ENCODE results near the gene TYK2.
"Not testable (repeated sequence)": the region's sequence is repeated elsewhere in the genome, so short reads cannot be mapped to it uniquely, and the experiment has no call there.

The TYK2 gene

GRCh38 chr19:10380313-10381102 lies at the start of gene TYK2:
TSS of gene TYK2 (minus strand) at chr19:10380572. CDS start at chr19:10378406, 2,166 bp downstream.
- peak; percentile 95 for DNase-seq

- no peak for DNase-seq
These were observed 48.6 kb upstream of the TYK2 start for GRCh38 chr19:10428996-10429381.

DNA sequence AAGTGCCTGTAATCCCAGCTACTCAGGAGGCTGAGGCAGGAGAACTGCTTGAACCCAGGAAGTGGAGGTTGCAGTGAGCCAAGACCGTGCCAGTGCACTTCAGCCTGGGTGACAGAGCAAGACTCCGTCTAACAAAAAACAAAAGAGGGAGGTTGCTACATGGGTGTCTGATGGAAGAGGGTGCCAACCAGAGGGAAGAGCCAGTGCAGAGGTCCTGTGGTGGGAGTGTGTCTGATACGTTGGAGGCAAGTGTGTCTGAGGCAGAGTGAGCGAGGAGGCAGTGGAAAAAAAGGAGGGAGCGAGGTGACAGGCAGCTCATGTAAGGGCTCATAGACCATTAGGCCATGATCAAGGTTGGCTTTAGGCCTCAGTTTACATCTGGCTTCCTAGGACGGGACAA lies 46.8 kb upstream of the TYK2 start:
- DNase-seq: no peak

- peak; percentile 61 for DNase-seq
These were observed 43.8 kb upstream of the TYK2 start for GRCh38 chr19:10424011-10424637.

DNA sequence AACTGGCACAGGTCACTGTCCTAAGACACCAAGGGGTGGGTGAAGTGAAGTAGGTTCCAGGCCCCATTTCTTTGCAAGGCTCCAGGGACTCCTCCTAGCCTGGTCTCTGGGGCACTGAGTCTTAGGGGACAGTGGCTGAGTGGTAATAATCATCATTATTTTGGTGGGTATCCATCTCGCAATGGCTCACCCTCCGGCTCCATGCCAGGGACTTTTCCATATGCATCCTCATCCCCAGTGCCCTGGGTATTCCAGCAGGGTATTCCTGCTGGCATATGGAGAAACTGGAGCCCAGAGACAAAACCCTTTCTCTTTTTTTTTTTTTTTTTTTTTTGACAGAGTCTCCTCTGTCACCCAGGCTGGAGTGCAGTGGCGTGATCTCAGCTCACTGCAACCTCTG lies 42.5 kb upstream of the TYK2 start:
- no peak for DNase-seq

DNA sequence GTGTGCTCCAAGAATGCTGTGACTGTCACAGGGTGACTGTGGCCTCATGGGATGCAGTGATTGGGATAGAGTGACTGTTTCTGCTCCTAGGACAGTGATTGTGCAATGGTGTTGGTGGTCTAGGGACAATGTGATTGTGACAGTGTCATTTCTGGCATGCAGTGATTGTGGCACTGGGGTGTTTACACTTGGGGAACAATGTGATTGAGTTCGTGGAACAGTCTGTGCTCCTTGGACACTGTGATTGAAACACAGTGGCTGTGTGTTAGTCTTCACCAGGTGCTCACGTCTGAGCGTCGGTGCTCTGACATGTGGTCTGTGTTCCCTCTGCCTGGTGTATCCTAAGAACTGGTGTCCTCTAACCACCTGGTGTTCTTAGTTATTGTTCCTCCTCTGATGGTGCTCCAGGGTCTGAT lies 41.7 kb upstream of the TYK2 start:
- no peak for DNase-seq

DNA sequence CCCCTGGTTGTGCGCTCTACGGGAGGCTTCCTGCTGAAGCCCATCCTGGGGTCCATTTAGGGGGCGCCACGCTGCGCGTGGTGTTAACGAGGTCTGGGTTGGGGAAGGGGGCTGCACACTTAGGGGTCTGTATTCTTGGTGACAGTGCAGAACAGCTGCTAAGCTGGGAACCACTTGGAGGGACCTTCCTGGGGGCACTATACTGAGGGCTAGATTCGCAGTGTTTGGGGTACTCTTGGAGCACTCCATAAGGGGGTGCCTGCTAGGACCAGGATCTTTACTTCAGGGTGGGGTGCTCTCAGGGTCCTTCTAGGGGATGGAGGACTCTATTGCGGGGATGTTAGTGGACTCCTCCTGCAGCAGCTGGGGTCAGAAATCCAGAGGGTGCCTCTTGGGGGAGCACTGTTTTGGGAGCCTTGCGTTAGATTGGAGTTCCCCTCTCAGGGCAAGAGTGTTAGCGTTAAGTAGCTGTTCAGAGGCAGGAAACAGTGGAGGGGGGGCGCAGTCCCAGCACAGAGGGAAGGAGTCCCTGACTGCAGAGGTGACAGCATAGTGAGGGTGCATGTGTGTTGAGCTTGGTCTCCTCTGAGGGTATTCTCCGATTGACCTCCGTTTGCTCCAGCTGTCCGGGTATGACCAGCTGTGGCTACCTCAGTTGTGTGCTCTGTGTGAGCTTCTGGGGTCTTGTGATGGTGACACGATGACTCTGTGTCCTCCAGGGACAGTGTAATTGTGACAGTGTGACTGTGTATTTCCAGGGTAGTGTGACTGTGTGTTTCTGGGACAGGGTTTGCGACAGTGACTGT lies 41.1 kb upstream of the TYK2 start:
- no peak for DNase-seq

- DNase-seq: peak; percentile 57
These were observed 40.3 kb upstream of the TYK2 start, which contains the start of gene PDE4A for GRCh38 chr19:10420444-10421239. TSS of gene PDE4A (plus strand) at chr19:10420538. CDS start at chr19:10420765, 227 bp downstream.

DNA sequence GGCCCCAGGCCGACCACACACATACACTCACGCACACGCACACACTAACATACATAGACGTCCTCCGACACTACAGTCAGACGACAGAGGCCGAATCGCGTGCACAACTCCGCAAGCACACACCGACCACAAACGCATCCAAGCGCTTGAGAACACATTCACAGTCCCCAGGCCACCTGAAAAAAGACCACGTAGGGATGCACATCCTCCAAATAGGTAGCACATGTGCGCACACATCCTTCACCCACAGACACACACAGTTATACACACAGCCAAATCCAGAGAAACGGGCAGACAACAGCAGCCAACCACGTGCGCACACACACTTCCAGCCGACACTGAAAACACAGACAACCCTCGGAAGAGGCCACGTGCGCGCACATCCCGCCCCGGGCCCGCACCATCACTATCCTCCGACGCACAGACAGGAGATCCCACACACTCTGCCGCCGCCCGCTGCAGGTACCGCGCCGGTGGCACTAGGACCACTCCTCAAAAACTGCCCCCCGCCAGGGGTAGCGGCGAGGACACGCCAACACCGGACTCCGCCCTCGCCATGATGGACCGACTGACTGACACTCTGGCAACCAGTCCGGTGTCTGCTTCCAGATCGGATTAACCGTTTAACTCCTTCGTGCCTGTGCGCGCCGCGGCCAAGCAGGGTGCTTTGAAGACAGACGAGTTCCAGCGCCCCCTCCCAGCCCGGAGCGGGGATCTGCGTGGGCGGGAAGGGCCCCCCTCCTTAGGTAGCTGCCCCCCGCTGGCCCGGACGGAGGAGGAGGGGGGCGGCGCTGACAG lies 39.5 kb upstream of the TYK2 start:
- DNase-seq: no peak

DNA sequence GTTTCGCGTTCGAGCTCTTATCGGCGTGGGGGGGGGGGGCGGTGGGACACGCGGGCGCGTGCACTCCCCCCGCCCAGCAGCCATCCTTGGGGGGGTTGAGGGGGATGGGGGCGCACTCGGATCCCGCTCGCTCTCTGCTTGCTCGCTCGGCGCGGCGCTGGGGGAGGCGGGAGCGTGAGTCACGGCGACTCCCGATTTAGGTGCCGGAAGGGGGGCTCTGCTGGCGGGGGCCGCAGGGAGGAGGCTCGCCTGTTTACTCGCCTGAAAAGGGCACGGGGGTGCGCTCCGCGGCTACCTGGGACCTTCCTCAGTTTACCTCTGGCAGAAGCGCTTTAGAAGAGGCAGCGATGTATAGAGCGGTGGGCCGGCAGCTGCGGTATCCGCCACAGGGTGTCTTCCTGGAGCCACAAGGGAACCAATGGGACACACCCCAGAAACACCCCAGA lies 38.9 kb upstream of the TYK2 start:
- peak; percentile 72 for DNase-seq

- DNase-seq: no peak
These were observed 38.3 kb upstream of the TYK2 start for GRCh38 chr19:10418485-10419199.

DNA sequence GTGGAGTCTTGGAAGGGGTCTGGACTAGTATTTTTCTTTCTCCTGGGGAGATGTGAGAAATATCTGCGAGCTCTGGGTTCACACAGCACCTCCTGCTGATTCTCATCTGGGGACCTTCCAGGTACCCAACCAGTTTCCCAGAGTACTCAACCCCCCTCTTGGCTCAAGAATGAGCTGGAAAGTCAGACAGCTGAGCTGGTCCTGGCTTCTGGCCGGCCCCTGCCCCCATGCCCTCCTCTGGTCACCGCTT lies 37.8 kb upstream of the TYK2 start:
- DNase-seq: no peak

- no peak for DNase-seq
These were observed 37.3 kb upstream of the TYK2 start for GRCh38 chr19:10417541-10418234.

DNA sequence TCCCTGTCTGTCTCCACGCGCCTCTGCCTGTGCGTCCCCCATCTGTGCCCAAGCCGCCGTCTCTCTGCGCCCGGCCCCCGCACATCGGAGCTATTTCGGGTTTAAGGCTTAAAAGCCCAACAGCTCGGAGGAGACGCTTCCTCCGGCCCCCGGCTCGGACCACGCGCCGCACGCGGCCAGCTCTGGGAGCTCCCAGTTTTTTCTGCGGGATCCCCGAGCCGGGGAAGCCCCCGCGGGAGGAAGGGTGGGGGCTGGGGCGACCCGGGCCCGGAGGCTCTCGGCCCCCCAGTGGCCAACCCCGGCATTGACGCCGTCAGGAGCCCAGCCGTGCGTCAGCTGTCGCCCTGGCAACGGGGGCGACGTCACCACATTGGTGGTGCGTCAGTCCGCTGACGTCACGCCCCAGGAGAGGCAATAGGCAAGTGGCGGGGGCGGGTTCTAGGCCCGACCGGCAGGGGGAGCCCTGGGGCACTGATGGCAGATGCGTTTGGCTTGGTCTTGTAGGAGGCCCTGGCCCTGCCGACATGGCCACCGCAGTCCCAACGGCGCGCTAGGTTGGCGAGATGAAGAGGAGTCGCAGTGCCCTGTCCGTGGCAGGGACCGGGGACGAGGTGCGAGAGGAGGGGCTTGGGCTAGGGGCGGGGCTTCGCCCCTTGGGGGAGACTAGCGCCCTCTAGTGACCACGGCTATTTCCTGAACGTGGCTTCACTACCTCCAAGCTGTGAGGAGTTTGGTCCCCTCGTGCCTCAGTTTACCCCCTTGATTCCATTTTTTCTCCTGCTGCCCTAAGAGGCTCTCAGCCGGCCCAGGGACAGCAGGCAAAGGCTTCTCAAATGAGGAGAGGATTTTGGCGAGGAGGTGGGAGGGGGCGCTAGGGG lies 36.2 kb upstream of the TYK2 start:
- DNase-seq: peak; percentile 95

DNA sequence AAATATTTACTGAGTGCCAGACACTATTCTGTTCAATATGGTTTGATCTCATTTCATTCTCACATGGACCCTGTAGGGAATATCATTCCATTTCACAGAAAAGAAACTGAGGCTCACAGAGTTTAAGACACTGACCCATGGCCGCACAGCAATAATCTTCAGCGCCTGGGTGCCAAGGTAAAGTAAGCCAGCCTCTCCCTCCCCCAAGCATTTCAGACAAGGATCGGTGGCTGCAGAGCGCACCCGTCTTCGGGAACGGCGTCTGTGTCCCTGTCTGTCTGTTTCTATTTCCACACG lies 35.7 kb upstream of the TYK2 start:
- no peak for DNase-seq

GRCh38 chr19:10412257-10412977 lies 32.0 kb upstream of the TYK2 start:
- DNase-seq: no peak

DNA sequence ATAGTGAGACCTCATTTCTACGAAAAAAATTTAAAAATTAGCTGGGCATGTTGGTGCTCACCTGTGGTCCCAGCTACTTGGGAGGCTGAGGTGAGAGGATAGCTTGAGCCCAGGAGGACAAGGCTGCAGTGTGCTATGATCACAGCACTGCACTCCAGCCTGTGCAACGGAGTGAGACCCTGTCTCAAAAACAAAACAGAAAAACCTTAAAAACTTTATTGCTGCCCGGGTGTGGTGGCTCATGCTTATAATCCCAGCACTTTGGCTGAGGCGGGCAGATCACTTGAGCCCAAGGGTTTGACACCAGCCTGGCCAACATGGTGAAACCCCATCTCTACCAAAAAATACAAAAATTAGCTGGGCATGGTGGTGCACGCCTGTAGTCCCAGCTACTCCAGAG lies 30.9 kb upstream of the TYK2 start:
- not testable (repeated sequence) for DNase-seq

DNA sequence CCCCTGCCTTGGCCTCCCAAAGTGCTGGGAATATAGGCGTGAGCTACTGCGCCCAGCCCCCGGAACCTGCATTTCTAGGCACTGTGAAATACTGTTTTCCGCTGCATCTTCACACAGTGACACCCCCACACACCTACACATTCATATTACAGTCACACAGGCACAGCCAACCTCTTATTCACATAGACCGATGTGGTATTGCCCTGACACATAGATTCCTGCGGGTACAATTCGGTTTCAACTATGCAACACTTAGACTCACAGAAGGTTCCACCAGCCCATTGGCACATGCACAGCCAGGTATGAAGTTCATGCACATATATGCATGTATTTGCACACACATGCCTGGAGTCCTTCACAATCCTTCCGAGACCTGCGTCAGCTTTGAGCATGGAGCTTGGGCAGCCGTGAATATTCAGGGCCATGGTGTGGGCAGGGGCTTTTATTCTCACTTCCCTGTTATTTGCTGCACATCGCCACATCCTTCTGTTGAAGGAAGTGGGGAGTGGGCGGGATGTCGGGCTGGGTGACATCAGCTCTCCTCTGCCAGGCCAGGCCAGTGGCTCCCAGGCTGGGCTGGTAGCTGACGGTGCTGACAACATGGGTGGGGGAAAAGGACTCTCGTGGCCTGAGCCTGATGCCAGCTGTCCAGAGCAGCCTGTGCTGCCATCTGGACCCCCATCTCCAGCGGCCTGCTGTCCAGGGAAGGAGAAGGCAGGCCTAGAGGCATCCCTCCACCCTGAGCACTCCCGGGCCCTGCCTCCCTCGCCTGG lies 28.3 kb upstream of the TYK2 start:
- DNase-seq: peak; percentile 51
